ENCODE measurements around the gene GNAT1. TPM values are rescaled to one million over a fixed set of nuclear protein-coding genes. Genes with fewer than 3 reads are reported as not detected.

GNAT1 gene
- total RNA-seq, 1 donor from 2014 or later, result not detected

- peaks cover 6% of the 10 kb centered on the region for H3K36me3 ChIP-seq (ENCODE audit: control insufficient read depth, insufficient read depth, low read length)
- no peaks in the 10 kb centered on the region for H3K27me3 ChIP-seq (ENCODE audit: control insufficient read depth, insufficient read depth, low read length)
- FAIRE-seq, result no peak
- peak overlapping the region; percentile 75 for H3K4me3 ChIP-seq (ENCODE audit: low read depth, low read length)
- TF ChIP-seq, protein P1, sequence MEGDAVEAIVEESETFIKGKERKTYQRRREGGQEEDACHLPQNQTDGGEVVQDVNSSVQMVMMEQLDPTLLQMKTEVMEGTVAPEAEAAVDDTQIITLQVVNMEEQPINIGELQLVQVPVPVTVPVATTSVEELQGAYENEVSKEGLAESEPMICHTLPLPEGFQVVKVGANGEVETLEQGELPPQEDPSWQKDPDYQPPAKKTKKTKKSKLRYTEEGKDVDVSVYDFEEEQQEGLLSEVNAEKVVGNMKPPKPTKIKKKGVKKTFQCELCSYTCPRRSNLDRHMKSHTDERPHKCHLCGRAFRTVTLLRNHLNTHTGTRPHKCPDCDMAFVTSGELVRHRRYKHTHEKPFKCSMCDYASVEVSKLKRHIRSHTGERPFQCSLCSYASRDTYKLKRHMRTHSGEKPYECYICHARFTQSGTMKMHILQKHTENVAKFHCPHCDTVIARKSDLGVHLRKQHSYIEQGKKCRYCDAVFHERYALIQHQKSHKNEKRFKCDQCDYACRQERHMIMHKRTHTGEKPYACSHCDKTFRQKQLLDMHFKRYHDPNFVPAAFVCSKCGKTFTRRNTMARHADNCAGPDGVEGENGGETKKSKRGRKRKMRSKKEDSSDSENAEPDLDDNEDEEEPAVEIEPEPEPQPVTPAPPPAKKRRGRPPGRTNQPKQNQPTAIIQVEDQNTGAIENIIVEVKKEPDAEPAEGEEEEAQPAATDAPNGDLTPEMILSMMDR (IDR thresholded peaks at IDR 0.05; ENCODE audit: insufficient read depth, low read length, severe bottlenecking), result no peak
- DNase-seq (ENCODE audit: low read depth), result no peak
Observed at GRCh38 chr3:50236484-50237132, 45.2 kb downstream of the GNAT1 start.

GRCh38 chr3:50237133-50237651 is 45.8 kb downstream of the GNAT1 start:
- DNase-seq (ENCODE audit: low read depth) (no peak), FAIRE-seq (no peak)
- TF ChIP-seq, protein P1 (IDR thresholded peaks at IDR 0.05; ENCODE audit: insufficient read depth, low read length, severe bottlenecking), result no peak
- Histone ChIP-seq H3K27me3 (ENCODE audit: control insufficient read depth, insufficient read depth, low read length) (no peaks in the 10 kb centered on the region), H3K36me3 (ENCODE audit: control insufficient read depth, insufficient read depth, low read length) (peaks cover 7% of the 10 kb centered on the region), H3K4me3 (ENCODE audit: low read depth, low read length) (peak overlapping the region; percentile 75)

DNA sequence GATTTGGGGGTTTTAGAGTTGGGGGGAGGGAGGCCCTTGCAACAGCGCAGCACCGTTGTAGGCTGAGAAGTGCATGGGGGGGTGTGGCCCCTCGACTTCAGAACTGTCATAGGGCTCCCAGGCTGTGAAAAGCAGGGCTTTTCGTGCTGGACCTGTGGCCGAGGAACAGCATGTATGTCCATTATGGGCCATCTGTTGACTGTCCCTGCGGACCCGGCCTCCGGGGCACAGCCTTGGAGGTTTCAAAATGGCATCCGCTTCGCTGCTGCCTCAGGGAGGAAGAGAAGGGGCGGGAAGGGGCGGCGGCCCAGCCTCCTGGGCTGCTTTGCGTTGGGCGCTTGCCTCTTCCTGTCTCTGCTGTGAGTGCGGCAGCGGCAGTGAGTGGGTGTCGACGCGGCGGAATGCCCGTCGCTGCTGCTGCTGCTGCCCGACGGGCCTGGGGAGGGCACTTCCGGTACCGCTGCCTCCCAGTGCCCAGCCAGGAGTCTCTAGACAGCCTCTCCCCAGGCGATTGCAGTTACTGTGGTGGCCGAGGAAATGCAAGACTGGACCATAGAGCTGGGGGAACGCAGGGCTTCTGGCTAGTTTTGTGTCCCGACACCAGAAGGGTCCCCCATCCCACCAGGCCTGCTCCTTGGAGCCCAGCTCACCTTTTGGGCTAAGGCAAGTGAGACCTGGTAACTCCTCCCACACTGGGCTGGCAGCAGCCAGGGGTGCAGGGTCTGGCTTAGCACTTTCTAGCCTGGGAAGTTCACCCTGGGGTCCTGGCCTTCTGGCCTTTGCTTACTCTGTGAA is 46.5 kb downstream of the GNAT1 start:
- Histone ChIP-seq H3K27me3 (ENCODE audit: control insufficient read depth, insufficient read depth, low read length) (no peaks in the 10 kb centered on the region), H3K4me3 (ENCODE audit: low read depth, low read length) (peak overlapping the region; percentile 75), H3K36me3 (ENCODE audit: control insufficient read depth, insufficient read depth, low read length) (peaks cover 9% of the 10 kb centered on the region)
- TF ChIP-seq, protein P1 (IDR thresholded peaks at IDR 0.05; ENCODE audit: insufficient read depth, low read length, severe bottlenecking), result no peak
- peak; percentile 79 for DNase-seq (ENCODE audit: low read depth)
- FAIRE-seq, result no peak

DNA sequence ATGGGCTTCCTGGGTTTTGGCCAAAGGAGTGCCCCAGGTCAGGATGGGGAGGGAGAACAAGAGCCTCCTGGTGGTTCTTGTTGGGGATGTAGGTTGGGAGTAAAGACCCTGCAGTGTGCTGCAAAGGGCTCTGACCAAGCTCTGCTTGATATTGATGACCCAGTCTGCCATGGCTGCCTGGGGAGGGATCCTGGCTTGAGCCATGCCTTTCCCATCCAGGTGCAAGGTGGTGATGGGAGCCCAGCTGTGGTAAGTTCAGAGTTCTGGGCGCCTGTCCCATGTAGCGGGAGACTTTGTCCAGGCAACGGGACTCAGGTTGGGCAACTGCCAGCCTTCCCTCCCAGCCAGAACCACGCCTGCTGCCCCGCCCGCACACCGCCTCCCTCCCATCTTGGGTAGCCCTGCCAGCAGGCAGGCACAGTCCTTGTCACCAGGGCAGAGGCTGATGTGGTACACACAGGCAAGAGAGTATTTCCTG is 47.2 kb downstream of the GNAT1 start:
- Histone ChIP-seq H3K4me3 (ENCODE audit: low read depth, low read length) (no peak overlapping the region), H3K36me3 (ENCODE audit: control insufficient read depth, insufficient read depth, low read length) (peaks cover 10% of the 10 kb centered on the region), H3K27me3 (ENCODE audit: control insufficient read depth, insufficient read depth, low read length) (no peaks in the 10 kb centered on the region)
- DNase-seq (ENCODE audit: low read depth) (no peak), FAIRE-seq (peak; percentile 81)
- TF ChIP-seq, protein P1 (IDR thresholded peaks at IDR 0.05; ENCODE audit: insufficient read depth, low read length, severe bottlenecking), result peak; percentile 2

DNA sequence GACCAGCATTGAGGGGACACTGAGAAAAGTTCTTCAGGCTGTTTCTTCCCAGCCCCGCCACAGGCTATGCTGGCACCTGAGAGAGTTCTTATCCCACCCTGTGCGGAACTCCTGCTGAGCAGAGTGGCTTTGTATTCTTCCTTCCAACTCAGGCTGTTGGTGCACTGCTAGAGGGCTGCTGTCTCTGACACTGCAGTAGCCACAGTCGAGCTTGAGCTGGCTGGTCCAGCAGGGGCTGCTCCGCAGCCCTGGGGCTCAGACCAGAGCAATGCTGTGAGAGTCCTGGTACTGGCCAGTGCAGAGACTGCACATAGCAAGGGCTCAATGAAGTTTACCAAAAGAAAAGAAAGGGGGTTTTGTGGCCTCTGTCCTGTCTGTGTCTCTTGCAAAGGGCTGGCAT is 48.2 kb downstream of the GNAT1 start:
- TF ChIP-seq, protein P1 (IDR thresholded peaks at IDR 0.05; ENCODE audit: insufficient read depth, low read length, severe bottlenecking), result no peak
- FAIRE-seq (no peak), DNase-seq (ENCODE audit: low read depth) (no peak)
- H3K4me3 ChIP-seq (ENCODE audit: low read depth, low read length), result no peak overlapping the region
- peaks cover 11% of the 10 kb centered on the region for H3K36me3 ChIP-seq (ENCODE audit: control insufficient read depth, insufficient read depth, low read length)
- H3K27me3 ChIP-seq (ENCODE audit: control insufficient read depth, insufficient read depth, low read length), result no peaks in the 10 kb centered on the region

Measured in bronchial epithelial cell (primary cell).